ENCODE results near the gene CMAS.

CMAS gene

GRCh38 chr12:22101749-22102243, 55.8 kb downstream of the CMAS start:
- no peak overlapping the region for H3K4me3 ChIP-seq (ENCODE audit: low read depth in 1 of 2, low read length in 2 of 2)
- H3K36me3 ChIP-seq (ENCODE audit: control insufficient read depth in 1 of 2, insufficient read depth in 2 of 2, low read length in 2 of 2): no peaks in the 10 kb centered on the region
- H3K9me3 ChIP-seq (ENCODE audit: control insufficient read depth in 1 of 2, low read length in 2 of 2): no peaks in the 10 kb centered on the region
- H3K27me3 ChIP-seq (ENCODE audit: control insufficient read depth in 1 of 2, insufficient read depth in 2 of 2, low read length in 2 of 2): no peaks in the 10 kb centered on the region
- no peaks in the 10 kb centered on the region for H3K4me1 ChIP-seq (ENCODE audit: control insufficient read depth in 1 of 2, insufficient read depth in 2 of 2, low read length in 2 of 2)
- no peak overlapping the region for H3K9ac ChIP-seq (ENCODE audit: low read depth in 1 of 2, low read length in 2 of 2)
- no peak overlapping the region for H3K27ac ChIP-seq (ENCODE audit: low read depth, low read length)

- no peaks in the 10 kb centered on the region for H3K4me1 ChIP-seq (ENCODE audit: control insufficient read depth in 1 of 2, insufficient read depth in 2 of 2, low read length in 2 of 2)
- H3K36me3 ChIP-seq (ENCODE audit: control insufficient read depth in 1 of 2, insufficient read depth in 2 of 2, low read length in 2 of 2): no peaks in the 10 kb centered on the region
- no peak overlapping the region for H3K27ac ChIP-seq (ENCODE audit: low read depth, low read length)
- no peak overlapping the region for H3K9ac ChIP-seq (ENCODE audit: low read depth in 1 of 2, low read length in 2 of 2)
- H3K9me3 ChIP-seq (ENCODE audit: control insufficient read depth in 1 of 2, low read length in 2 of 2): no peaks in the 10 kb centered on the region
- H3K27me3 ChIP-seq (ENCODE audit: control insufficient read depth in 1 of 2, insufficient read depth in 2 of 2, low read length in 2 of 2): no peaks in the 10 kb centered on the region
- no peak overlapping the region for H3K4me3 ChIP-seq (ENCODE audit: low read depth in 1 of 2, low read length in 2 of 2)
Measured at GRCh38 chr12:22103418-22103817, 57.4 kb downstream of the CMAS start.

GRCh38 chr12:22105542-22105941, 59.5 kb downstream of the CMAS start:
- no peak overlapping the region for H3K27ac ChIP-seq (ENCODE audit: low read depth, low read length)
- H3K36me3 ChIP-seq (ENCODE audit: control insufficient read depth in 1 of 2, insufficient read depth in 2 of 2, low read length in 2 of 2): no peaks in the 10 kb centered on the region
- no peak overlapping the region for H3K9ac ChIP-seq (ENCODE audit: low read depth in 1 of 2, low read length in 2 of 2)
- no peaks in the 10 kb centered on the region for H3K4me1 ChIP-seq (ENCODE audit: control insufficient read depth in 1 of 2, insufficient read depth in 2 of 2, low read length in 2 of 2)
- H3K9me3 ChIP-seq (ENCODE audit: control insufficient read depth in 1 of 2, low read length in 2 of 2): no peaks in the 10 kb centered on the region
- H3K27me3 ChIP-seq (ENCODE audit: control insufficient read depth in 1 of 2, insufficient read depth in 2 of 2, low read length in 2 of 2): no peaks in the 10 kb centered on the region
- H3K4me3 ChIP-seq (ENCODE audit: low read depth in 1 of 2, low read length in 2 of 2): no peak overlapping the region

DNA sequence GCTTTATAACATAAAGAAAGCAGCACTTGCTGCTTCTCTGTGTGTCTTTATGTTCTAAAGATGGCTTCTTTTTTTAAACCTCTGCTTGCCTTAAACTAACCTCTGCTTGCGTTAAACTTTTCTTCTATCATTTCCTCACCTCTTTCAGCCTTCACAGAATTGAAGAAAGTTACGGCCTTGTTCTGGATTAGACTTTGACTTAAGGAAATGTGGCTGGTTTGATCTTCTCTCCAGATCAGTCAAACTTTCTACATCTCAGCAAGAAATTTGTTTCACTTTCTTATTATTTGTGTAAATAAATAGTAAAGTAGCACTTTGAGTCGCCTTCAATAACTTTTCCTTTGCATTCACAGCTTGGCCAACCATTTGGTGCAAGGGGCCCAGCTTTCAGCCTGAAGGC, 64.2 kb downstream of the CMAS start:
- H3K9ac ChIP-seq (ENCODE audit: low read depth in 1 of 2, low read length in 2 of 2): no peak overlapping the region
- H3K27me3 ChIP-seq (ENCODE audit: control insufficient read depth in 1 of 2, insufficient read depth in 2 of 2, low read length in 2 of 2): no peaks in the 10 kb centered on the region
- H3K27ac ChIP-seq (ENCODE audit: low read depth, low read length): no peak overlapping the region
- H3K36me3 ChIP-seq (ENCODE audit: control insufficient read depth in 1 of 2, insufficient read depth in 2 of 2, low read length in 2 of 2): no peaks in the 10 kb centered on the region
- H3K9me3 ChIP-seq (ENCODE audit: control insufficient read depth in 1 of 2, low read length in 2 of 2): no peaks in the 10 kb centered on the region
- H3K4me1 ChIP-seq (ENCODE audit: control insufficient read depth in 1 of 2, insufficient read depth in 2 of 2, low read length in 2 of 2): no peaks in the 10 kb centered on the region
- H3K4me3 ChIP-seq (ENCODE audit: low read depth in 1 of 2, low read length in 2 of 2): no peak overlapping the region

Data from duodenal mucosa (tissue), 2 donors.